Measurements from ENCODE around the gene PREX1. TPM values are rescaled to one million over a fixed set of nuclear protein-coding genes. Genes with fewer than 3 reads are reported as not detected.

The PREX1 gene
- total RNA-seq, 1 donor from 2014 or later, result 80.3 TPM

DNA sequence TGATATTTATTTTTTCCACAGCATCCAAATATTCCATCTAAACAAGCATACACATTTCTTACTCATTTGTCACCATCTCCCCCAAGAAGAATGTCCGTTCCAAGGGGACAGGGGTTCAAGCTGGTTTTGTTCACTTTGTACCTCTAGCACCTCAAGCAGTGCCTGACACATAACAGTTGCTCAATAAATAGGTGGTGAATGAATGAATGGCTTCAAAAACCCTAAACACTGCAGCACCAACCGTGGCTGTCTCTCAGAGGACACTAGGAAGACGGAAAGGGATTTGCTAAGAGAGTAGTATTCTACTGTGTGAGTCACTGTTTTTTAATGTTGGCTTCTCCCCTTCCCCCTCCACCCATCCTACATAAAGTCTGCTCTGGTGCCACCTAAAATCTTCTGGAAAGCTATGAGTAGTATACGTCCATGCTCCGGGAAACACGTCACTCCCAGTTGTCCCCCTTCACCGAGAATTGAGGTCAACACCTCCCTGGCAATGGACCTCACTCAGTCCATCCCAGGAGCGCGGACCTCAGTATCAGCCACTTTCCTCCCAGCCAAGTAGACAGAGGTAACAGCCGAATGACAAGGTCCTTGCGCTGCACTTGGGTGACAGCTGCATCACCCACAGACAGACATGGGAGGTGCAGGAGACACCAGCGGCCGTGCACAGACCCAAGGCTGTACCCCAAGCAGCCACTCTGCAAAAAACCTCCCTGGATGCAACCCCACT is 107.4 kb downstream of the PREX1 start:
- H3K36me3 Mint-ChIP-seq (ENCODE audit: low read depth), result peaks cover 46% of the 10 kb centered on the region
- H3K27me3 Mint-ChIP-seq (ENCODE audit: low read depth), result no peaks in the 10 kb centered on the region
- H3K4me3 Mint-ChIP-seq (ENCODE audit: low read depth), result peak overlapping the region; percentile 32
- no peak for DNase-seq (ENCODE audit: low spot score)
- peaks cover 55% of the 10 kb centered on the region for H3K4me1 Mint-ChIP-seq (ENCODE audit: low read depth)
- H3K27ac Mint-ChIP-seq, result peak overlapping the region; percentile 85
- H3K9me3 Mint-ChIP-seq, result no peaks in the 10 kb centered on the region
- intact Hi-C loops (cut with micrococcal nuclease), result no loop called here

DNA sequence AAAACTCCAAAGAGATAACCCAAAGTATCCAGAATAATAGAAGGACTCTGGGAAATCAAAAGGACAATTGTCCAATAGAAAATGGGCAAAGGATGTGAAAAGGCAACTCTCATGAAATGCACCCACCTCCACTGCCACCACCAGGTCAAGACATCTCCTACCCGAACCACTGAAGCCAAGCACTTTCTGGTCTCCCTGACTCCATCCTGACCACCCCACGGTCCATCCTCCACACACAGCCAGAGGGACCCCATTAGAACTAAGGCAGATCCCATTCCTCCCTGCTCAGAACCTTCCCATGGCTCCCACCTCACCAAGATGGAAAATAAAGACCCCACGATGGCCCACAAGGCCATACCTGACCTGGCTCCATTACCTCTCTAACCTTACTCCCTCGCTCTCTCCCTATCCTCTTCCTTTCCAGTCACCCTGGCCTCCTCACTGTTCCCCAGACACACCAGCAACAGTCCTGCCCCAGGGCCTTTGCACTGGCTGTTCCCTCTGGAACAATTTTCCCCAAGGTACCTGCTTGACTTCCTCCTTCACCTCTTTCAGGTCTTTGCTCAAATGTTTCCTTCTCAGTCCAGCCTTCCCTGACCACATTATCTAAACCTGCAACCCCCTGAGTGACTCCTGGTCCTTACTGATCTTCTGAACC is 108.1 kb downstream of the PREX1 start:
- H3K9me3 Mint-ChIP-seq, result no peaks in the 10 kb centered on the region
- H3K27me3 Mint-ChIP-seq (ENCODE audit: low read depth), result no peaks in the 10 kb centered on the region
- peaks cover 47% of the 10 kb centered on the region for H3K36me3 Mint-ChIP-seq (ENCODE audit: low read depth)
- DNase-seq (ENCODE audit: low spot score), result no peak
- H3K4me3 Mint-ChIP-seq (ENCODE audit: low read depth), result peak overlapping the region; percentile 64
- intact Hi-C loops (cut with micrococcal nuclease), result loop anchor here (5.0 kb wide), 1 partner anchor 103 kb away; no protein-coding TSS in a partner anchor
- peak overlapping the region; percentile 85 for H3K27ac Mint-ChIP-seq
- H3K4me1 Mint-ChIP-seq (ENCODE audit: low read depth), result peaks cover 60% of the 10 kb centered on the region

DNA sequence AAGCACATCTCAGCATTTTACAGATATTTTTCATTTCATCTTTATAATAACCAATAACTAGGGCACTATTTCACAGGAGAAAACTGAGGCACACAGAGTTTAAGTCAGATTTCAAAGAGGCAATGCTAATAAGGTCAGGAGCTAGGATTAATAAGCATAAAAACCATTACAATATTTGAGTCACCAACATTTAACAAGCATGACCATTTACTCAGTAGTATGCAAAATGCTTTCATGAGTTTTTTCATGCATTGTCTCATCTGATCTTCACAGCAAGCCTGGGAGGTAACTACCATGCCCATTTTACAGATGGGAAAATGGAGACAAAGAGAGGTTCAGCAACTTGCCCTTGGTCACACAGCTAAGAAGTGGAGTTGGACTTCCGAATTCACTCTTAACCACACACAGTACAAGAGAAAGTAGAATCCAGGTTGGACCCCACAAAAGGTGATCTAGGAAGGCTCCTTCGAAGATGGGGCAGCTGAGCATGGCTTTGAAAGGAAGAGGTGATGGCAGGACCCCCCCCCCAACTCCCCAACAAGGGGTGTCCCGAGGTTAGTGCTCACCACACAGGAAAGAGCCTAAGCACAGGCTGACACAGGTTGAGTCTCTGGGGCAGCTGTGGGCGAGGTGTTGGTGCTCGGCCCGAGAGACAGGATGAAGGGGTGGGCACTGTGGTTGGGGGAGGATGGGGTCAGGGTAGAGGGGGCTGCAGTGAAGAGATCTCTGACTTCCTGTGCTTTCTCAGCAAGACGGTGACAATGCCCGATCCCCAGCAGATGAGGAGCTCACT is 108.8 kb downstream of the PREX1 start:
- Mint-ChIP-seq H3K4me3 (ENCODE audit: low read depth) (peak overlapping the region; percentile 64), H3K36me3 (ENCODE audit: low read depth) (peaks cover 50% of the 10 kb centered on the region), H3K27me3 (ENCODE audit: low read depth) (no peaks in the 10 kb centered on the region), H3K4me1 (ENCODE audit: low read depth) (peaks cover 67% of the 10 kb centered on the region), H3K9me3 (no peaks in the 10 kb centered on the region), H3K27ac (peak overlapping the region; percentile 85)
- intact Hi-C loops (cut with micrococcal nuclease), result loop anchor here (5.0 kb wide), 1 partner anchor 103 kb away; no protein-coding TSS in a partner anchor
- DNase-seq (ENCODE audit: low spot score), result no peak

DNA sequence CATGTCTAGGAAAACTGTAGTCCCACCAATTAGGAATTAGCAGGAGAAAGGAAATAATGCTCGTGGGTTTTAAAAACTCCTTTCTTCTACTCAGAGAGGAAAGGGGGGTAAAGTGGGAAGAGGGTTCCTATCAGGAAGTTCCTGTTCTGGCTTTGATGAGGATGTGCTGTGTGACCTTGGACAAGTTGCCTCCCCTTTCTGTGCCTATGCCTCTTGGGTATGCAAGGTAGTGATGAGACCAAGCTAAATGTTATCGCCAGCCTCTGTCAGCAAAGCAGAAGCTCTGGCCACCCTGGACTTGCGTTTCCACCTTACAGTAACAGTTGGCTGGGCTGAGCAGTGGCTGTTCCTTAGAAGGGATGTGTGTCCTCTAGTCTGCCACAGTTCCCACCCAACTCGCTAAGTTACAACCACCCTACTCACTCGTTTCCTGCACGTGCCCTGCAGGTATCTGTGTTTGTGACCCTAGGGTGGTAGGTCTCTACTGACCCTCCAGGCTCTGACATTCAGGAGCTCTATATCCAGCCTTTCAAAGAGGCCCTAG is 110.0 kb downstream of the PREX1 start:
- DNase-seq (ENCODE audit: low spot score), result no peak
- Mint-ChIP-seq H3K27me3 (ENCODE audit: low read depth) (no peaks in the 10 kb centered on the region), H3K4me1 (ENCODE audit: low read depth) (peaks cover 68% of the 10 kb centered on the region), H3K36me3 (ENCODE audit: low read depth) (peaks cover 50% of the 10 kb centered on the region), H3K4me3 (ENCODE audit: low read depth) (no peak overlapping the region), H3K9me3 (no peaks in the 10 kb centered on the region), H3K27ac (peak overlapping the region; percentile 94)
- intact Hi-C loops (cut with micrococcal nuclease), result loop anchor here (2.0 to 5.0 kb wide), 2 partner anchors 51 to 105 kb away; no protein-coding TSS in a partner anchor

DNA sequence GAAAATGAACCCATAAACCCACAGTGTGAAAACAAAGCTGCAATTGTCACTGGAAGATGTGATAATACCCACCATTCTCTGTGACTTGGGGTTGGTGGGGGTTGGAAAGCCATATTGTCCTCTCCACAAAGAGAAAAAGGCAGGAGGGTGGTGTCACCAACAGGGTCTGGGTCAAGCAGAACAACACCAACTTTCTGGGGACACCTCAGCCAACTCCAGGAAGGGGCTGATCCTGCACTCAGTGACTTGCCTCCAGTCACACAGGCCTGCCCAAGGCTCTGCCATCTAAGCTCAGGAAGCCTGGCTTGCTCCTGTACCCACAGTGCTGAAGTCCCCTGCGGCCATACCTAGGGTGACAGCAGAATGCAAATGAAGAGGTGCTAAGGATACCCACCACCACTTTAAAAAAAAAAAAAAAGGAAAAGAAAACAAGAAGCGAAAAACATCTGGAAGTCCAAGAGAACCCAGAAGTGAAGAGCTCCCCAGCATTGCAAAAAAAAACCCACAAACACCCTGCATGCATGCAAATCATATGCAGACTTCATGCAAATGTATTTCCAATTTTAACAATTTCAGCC is 110.6 kb downstream of the PREX1 start:
- Mint-ChIP-seq H3K4me3 (ENCODE audit: low read depth) (no peak overlapping the region), H3K4me1 (ENCODE audit: low read depth) (peaks cover 68% of the 10 kb centered on the region), H3K36me3 (ENCODE audit: low read depth) (peaks cover 55% of the 10 kb centered on the region), H3K27me3 (ENCODE audit: low read depth) (no peaks in the 10 kb centered on the region), H3K27ac (peak overlapping the region; percentile 94), H3K9me3 (no peaks in the 10 kb centered on the region)
- intact Hi-C loops (cut with micrococcal nuclease), result loop anchor here (2.0 to 5.0 kb wide), 2 partner anchors 52 to 105 kb away; no protein-coding TSS in a partner anchor
- no peak for DNase-seq (ENCODE audit: low spot score)

DNA sequence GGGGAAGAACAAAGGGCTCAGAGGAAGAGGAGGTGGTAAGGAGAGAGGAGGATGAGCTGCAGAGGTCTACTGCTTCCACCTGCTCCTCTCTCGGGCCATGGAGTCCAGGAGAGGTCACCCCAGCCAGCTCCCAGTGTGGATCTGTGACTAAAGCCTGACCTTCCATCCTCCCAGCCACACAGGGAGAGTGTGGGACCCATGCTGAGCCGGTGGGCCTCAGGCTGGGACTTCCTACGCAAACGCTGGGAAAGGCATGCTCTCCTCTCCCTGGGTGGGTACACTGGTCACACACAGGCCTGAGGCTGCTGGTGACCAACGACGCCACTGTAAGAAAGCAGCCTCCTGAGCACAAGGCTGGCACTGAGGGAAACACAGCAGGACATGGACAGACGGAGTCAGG is 111.3 kb downstream of the PREX1 start:
- Mint-ChIP-seq H3K27ac (peak overlapping the region; percentile 94), H3K36me3 (ENCODE audit: low read depth) (peaks cover 55% of the 10 kb centered on the region), H3K4me1 (ENCODE audit: low read depth) (peaks cover 65% of the 10 kb centered on the region), H3K9me3 (no peaks in the 10 kb centered on the region), H3K4me3 (ENCODE audit: low read depth) (peak overlapping the region; percentile 51), H3K27me3 (ENCODE audit: low read depth) (no peaks in the 10 kb centered on the region)
- DNase-seq (ENCODE audit: low spot score), result no peak
- intact Hi-C loops (cut with micrococcal nuclease), result loop anchor here (2.0 to 5.0 kb wide), 2 partner anchors 52 to 106 kb away; no protein-coding TSS in a partner anchor

DNA sequence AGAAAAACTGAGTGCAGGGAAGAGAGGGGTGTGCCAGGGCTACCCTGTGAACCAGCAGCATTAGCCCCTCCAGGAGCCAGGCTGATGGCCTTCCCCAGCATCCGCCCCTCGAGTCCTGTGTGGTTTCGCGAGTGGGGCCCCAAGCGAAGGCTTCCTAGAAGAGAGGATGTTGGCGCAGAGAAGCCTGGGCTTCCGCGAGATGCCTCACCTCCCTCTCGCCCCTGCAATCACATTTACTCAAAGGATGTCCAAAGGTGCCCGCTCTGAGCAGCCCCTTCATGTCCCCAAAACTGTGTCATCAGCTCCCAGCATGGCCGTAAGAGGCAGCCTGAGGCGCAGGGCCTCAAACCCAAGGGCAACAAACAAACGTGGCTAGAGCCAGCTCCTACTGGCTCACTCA is 111.7 kb downstream of the PREX1 start:
- peaks cover 51% of the 10 kb centered on the region for H3K36me3 Mint-ChIP-seq (ENCODE audit: low read depth)

DNA sequence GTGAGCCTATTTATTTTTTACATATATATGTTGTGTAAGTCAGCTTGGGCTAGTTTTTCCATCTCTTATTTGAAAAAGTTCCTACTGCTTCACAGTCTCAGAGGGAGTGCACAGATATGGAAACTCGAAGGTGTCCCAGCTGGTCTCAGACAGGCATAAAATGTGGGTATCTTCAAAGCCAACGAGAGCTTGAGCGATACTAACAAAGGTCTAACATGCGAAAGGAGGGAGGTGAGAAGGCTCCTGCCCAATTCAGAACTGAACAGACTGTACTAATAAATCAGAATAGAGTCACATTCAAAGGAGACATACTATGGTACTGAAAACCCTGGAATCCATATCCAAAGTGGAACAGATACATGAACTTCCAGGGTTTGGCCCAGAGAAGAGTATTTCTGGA is 113.0 kb downstream of the PREX1 start:
- Mint-ChIP-seq H3K36me3 (ENCODE audit: low read depth) (peaks cover 41% of the 10 kb centered on the region), H3K4me3 (ENCODE audit: low read depth) (no peak overlapping the region), H3K27ac (no peak overlapping the region), H3K4me1 (ENCODE audit: low read depth) (peaks cover 59% of the 10 kb centered on the region), H3K9me3 (no peaks in the 10 kb centered on the region), H3K27me3 (ENCODE audit: low read depth) (no peaks in the 10 kb centered on the region)
- no peak for DNase-seq (ENCODE audit: low spot score)
- intact Hi-C loops (cut with micrococcal nuclease), result loop anchor here (5.0 kb wide), 1 partner anchor 108 kb away; no protein-coding TSS in a partner anchor

More for the DNA sequence above, 111.7 kb downstream of the PREX1 start:
- DNase-seq (ENCODE audit: low spot score), result peak; percentile 18
- Mint-ChIP-seq H3K27ac (peak overlapping the region; percentile 94), H3K27me3 (ENCODE audit: low read depth) (no peaks in the 10 kb centered on the region), H3K4me1 (ENCODE audit: low read depth) (peaks cover 65% of the 10 kb centered on the region), H3K9me3 (no peaks in the 10 kb centered on the region), H3K4me3 (ENCODE audit: low read depth) (peak overlapping the region; percentile 51)
- intact Hi-C loops (cut with micrococcal nuclease), result loop anchor here (2.0 to 5.0 kb wide), 2 partner anchors 53 to 106 kb away; no protein-coding TSS in a partner anchor

DNA sequence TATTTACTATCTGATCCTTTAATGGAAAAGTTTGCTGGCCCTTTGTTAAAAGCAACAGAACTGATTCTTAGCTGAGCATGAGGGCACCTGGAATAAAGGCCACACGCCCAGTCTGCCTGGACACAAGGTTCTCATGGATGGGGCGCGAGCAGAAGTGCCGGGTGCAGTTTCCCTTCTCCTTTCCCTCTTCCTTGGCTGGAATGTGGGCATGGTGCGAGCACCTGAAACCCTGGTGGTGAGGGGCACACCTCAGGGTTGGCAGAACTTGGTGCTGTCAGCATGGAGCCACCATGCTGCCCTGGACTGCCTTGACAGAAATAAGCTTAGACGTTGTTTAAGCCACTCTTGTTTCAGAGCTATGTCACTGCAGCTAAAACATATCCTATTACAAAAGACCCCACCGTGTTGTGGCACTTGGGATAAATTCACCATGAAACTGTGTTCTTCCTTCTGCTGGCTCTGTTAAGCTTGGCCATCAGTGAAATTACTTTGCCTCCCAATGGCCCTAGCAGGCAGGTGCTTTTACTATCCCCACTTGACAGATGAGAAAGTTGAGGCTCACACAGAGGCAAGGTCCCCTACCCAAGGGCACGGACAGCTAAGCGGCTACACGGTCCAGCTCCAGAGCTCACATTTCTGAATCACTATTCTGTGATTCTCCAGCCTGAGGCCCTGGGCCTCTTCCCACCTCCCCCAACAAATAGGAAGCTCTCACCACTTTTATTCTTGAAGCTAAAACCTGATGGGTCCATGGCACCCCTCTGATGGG is 115.9 kb downstream of the PREX1 start:
- H3K4me3 Mint-ChIP-seq (ENCODE audit: low read depth), result no peak overlapping the region
- H3K4me1 Mint-ChIP-seq (ENCODE audit: low read depth), result peaks cover 38% of the 10 kb centered on the region
- intact Hi-C loops (cut with micrococcal nuclease), result no loop called here
- no peaks in the 10 kb centered on the region for H3K9me3 Mint-ChIP-seq
- DNase-seq (ENCODE audit: low spot score), result no peak
- H3K27me3 Mint-ChIP-seq (ENCODE audit: low read depth), result no peaks in the 10 kb centered on the region
- H3K27ac Mint-ChIP-seq, result no peak overlapping the region
- H3K36me3 Mint-ChIP-seq (ENCODE audit: low read depth), result peaks cover 45% of the 10 kb centered on the region

DNA sequence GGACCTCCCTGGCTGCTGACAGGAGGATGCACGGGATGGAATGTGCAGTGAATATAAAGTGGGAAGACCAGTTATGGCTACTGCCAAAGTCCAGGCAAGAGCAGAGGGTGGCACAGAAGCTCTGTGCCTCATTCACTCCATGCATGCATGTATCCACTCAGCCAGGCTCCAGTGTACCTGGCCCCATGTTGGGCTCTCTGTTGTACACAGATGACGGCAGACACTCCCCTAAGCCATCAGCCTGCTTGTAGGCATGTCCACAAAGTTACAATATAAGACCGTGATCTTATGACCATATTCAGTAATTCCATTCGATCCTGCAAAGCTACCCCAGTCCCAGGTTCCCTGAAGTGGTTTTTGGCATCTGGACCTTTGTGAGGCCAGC is 116.8 kb downstream of the PREX1 start:
- Mint-ChIP-seq H3K9me3 (no peaks in the 10 kb centered on the region), H3K4me1 (ENCODE audit: low read depth) (peaks cover 35% of the 10 kb centered on the region), H3K36me3 (ENCODE audit: low read depth) (peaks cover 47% of the 10 kb centered on the region), H3K27ac (no peak overlapping the region), H3K27me3 (ENCODE audit: low read depth) (no peaks in the 10 kb centered on the region), H3K4me3 (ENCODE audit: low read depth) (no peak overlapping the region)
- intact Hi-C loops (cut with micrococcal nuclease), result no loop called here
- no peak for DNase-seq (ENCODE audit: low spot score)

DNA sequence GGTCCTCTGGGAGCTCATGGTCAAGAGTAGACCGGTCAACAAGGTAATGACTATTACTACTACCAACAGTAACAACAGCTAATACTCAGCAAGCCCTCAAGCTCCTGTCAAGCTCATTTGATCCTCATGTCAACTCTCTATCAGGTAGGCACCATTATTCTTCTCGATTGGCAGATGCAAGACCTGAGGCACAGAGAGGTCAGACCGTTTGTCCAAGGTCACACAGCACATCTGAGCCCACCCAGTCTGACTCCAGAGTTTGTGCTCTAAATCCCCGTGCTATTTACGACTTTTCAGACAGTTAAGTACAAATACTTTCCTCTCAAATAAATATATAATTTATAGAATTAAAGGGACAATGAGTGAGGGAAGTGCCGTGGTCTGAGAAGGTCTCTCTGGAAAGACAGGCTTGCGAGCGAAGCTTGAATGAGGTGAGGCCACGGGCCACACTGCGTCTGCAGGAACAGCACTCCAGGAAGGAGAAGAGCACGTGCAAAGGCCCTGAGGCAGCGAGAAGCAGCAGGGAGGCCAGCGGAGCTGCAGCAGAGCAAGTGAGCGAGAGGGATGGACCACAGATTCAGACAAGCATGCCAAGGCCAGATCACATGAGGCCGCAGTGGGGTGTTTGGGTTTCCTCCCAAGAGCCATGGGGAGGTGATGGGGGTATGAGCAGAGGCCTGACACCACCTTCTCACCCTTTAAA is 117.3 kb downstream of the PREX1 start:
- Mint-ChIP-seq H3K27ac (no peak overlapping the region), H3K36me3 (ENCODE audit: low read depth) (peaks cover 46% of the 10 kb centered on the region)

More for the DNA sequence above, 117.3 kb downstream of the PREX1 start:
- intact Hi-C loops (cut with micrococcal nuclease), result no loop called here
- Mint-ChIP-seq H3K4me3 (ENCODE audit: low read depth) (no peak overlapping the region), H3K27me3 (ENCODE audit: low read depth) (no peaks in the 10 kb centered on the region), H3K4me1 (ENCODE audit: low read depth) (peaks cover 32% of the 10 kb centered on the region), H3K9me3 (no peaks in the 10 kb centered on the region)
- no peak for DNase-seq (ENCODE audit: low spot score)

Data from activated T-helper 2 cell treated with anti-CD3 and anti-CD28 coated beads, Interferon-gamma antibody, Interleukin-2, Interleukin-4, amounts not matched to agents 10 μg/mL and 5 μg/mL and 100 μg/mL, durations not matched to agents 14 hours and 24 hours and 36 hours (primary cell).